HEK293 (cell line): Measurements from ENCODE around the gene ABTB2.

ENCODE experiments used
- CTCF ChIP-seq: fragments of 450-650 bp; formaldehyde crosslinking; IDR thresholded peaks from 2 replicates; pipeline ENCODE4 v1.5.1; 2016; ENCODE audit warnings: missing biosample characterization, missing genetic modification characterization
- REST ChIP-seq: fragments of 450-650 bp; formaldehyde crosslinking; IDR thresholded peaks from 2 replicates; pipeline ENCODE4 v1.5.1; 2016; ENCODE audit warnings: missing biosample characterization, missing genetic modification characterization
- TCF7L2 ChIP-seq: IDR thresholded peaks from 2 replicates; pipeline ENCODE4 v1.6.1; 2011; ENCODE audit warnings: low read depth, mild to moderate bottlenecking, inconsistent platforms, low read length, moderate library complexity, borderline replicate concordance
- ZBTB48 ChIP-seq: fragments of 450-650 bp; formaldehyde crosslinking; IDR thresholded peaks from 2 replicates; pipeline ENCODE4 v1.5.1; 2016; ENCODE audit warnings: missing biosample characterization, missing genetic modification characterization
- ZFHX2 ChIP-seq: fragments of 450-650 bp; formaldehyde crosslinking; conservative IDR thresholded peaks from 2 replicates; pipeline ENCODE4 v1.5.1; 2016; ENCODE audit warnings: missing biosample characterization, missing genetic modification characterization
- ZNF140 ChIP-seq: fragments of 450-650 bp; formaldehyde crosslinking; IDR thresholded peaks from 2 replicates; pipeline ENCODE4 v1.5.1; 2016; ENCODE audit warnings: missing biosample characterization, missing genetic modification characterization
- ZNF174 ChIP-seq: fragments of 450-650 bp; formaldehyde crosslinking; IDR thresholded peaks from 2 replicates; pipeline ENCODE4 v1.5.0; 2017; ENCODE audit warnings: missing biosample characterization, mild to moderate bottlenecking, missing genetic modification characterization
- ZNF274 ChIP-seq, 2 experiments: fragments of 200-500 bp in 1 of 2; fragments of 450-650 bp in 1 of 2; sonication (Bioruptor generic) in 1 of 2; formaldehyde crosslinking in 1 of 2; IDR thresholded peaks; 2 replicates each; pipeline versions ENCODE4 v1.5.1 to v1.6.1; 2014 to 2016; ENCODE audit warnings: borderline replicate concordance in 1 of 2, inconsistent platforms in 1 of 2, low read length in 1 of 2, missing biosample characterization in 1 of 2, missing genetic modification characterization in 1 of 2
- ZNF768 ChIP-seq: fragments of 450-650 bp; formaldehyde crosslinking; IDR thresholded peaks from 2 replicates; pipeline ENCODE4 v1.5.1; 2018; ENCODE audit warnings: missing biosample characterization, mild to moderate bottlenecking, missing genetic modification characterization
- ZNF776 ChIP-seq: fragments of 450-650 bp; formaldehyde crosslinking; IDR thresholded peaks from 2 replicates; pipeline ENCODE4 v1.5.0; 2017; ENCODE audit warnings: missing biosample characterization, missing genetic modification characterization, borderline replicate concordance

GRCh38 chr11:34330653-34331052 is 27.2 kb downstream of the ABTB2 start:
- TF ChIP-seq ZNF776 (no peak), CTCF (tag by site-specific recombination) (no peak), ZNF174 (tag by site-specific recombination) (no peak), REST (tag by site-specific recombination) (no peak), ZNF140 (tag by site-specific recombination) (no peak), TCF7L2 (no peak), ZNF274 (IDR thresholded peaks at IDR 0.05; ENCODE audit: low read length) (no peak), ZNF274 (tag by site-specific recombination; IDR thresholded peaks at IDR 0.05; ENCODE audit: borderline replicate concordance) (no peak), ZFHX2 (tag by site-specific recombination) (no peak), ZNF768 (no peak), ZBTB48 (no peak)
